Endometrium (tissue), 2 donors: Measurements from ENCODE around the gene POLR1H.
"Not testable (repeated sequence)": the region's sequence is repeated elsewhere in the genome, so short reads cannot be mapped to it uniquely, and the experiment has no call there.

Experiments used
- FAIRE-seq: peaks from 2 replicates; lab custom pipeline; 2012; peaks lifted over from hg19 to GRCh38; lab: Jason Lieb, UNC
- donor health status: control.
- donor health status: control.

Gene POLR1H, protein sequence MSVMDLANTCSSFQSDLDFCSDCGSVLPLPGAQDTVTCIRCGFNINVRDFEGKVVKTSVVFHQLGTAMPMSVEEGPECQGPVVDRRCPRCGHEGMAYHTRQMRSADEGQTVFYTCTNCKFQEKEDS

DNA sequence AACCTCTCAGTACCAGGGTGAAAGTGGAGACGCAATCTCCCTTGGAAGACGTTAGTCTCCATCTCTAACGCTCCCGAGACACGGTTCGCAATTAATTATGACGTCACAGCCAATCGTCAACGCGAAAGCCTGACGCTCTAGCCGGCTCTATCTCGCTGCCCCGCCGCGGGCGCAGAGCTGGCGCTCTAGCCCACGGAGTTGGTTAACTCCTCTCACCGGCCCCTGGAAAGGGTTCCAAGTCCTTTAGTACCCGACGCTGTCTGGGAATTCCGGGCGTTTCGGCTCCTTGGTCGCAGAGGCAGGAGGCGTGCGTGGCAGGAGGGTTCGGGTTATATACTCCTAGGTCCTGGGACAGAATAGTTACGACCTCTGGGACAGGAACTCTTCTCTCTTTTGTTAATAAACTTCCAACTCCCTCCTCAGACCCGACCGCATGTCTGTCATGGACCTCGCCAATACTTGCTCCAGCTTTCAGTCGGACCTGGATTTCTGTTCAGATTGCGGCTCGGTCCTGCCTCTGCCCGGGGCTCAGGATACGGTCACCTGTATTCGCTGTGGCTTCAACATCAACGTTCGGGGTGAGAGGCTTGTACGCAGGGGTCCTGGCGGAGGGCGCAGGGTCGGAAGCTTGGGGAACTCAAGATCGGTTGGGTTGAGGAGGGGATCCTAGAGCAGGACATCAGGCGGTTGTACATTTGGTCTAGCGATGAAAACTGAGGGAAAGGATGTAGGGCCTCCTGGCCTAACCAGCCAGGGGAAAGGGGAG is at the start of gene POLR1H:
Gene POLR1H (plus strand): TSS at position 174 of the 766 bp plus-strand sequence. CDS start 260 bp downstream, at position 434.
- FAIRE-seq = peak; percentile 61

DNA sequence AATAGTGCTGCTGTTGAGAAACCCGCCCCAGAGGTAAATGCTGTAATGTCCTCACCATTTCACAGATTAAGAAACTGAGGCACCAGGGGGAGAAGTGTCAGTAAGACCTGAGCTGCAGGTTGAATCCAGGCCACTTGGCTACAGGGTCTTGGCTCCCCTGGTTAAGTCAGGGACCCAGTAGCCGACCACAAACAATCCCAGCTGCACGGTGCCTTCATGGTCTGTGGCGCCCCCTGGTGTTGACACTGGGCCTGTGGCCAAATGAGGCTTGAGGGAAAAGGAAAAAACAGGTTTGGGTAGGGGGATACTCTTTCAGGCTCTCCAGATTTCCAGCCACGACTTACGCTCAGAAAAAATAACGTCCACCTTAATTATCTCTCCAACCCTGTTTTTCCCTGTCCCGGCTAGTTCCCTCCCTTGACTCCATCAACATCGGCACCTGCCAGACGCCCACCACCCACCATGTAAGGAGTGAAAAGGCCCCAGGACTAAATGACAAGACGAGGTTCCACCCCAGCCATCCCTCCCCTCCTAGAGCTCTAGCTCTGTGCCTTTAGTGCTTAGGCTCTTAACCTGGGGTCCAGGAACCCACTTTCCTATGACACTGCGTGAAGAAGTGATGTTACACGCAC is 47.7 kb upstream of the POLR1H start:
- no peak for FAIRE-seq

GRCh38 chr6:30019819-30020218 is 41.2 kb upstream of the POLR1H start:
- no peak for FAIRE-seq

GRCh38 chr6:30020626-30021025 is 40.4 kb upstream of the POLR1H start:
- FAIRE-seq = no peak

DNA sequence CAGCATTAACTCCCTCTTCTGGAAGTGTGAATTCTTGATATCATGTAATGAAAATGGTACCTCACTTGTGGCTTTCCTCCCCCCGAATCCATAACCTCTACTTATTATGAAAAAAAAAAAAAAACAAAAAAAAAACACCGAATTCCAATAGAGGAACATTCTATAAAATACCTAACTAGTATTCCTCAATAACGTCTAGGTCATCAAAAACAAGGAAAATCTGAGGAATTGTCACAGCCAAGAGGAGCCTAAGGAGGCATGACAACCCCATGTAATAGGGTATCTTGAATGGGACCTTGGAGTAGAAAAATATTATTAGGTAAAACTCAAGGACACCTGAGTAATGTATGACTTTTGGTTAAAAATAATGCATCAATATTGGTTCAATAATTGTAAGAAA is 38.9 kb upstream of the POLR1H start:
- no peak for FAIRE-seq

DNA sequence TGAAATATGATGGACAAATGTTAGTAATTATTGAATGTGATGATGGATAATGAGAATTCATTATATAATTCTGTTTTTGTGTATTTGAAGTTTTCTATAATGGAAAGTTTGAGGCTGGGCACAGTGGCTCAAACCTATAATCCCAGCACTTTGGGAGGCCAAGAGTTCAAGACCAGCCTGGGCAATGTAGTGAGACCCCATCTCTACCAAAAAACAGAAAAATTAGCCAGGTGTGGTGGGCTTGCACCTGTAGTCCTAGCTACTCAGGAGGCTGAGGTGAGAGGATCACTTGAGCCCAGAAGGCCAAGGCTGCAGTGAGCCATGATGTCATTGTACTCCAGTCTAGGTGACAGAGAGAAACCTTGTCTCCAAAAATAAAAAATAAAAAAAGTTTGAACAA is 38.4 kb upstream of the POLR1H start:
- not testable (repeated sequence) for FAIRE-seq

GRCh38 chr6:30025186-30025585 is 35.9 kb upstream of the POLR1H start:
- FAIRE-seq = no peak

DNA sequence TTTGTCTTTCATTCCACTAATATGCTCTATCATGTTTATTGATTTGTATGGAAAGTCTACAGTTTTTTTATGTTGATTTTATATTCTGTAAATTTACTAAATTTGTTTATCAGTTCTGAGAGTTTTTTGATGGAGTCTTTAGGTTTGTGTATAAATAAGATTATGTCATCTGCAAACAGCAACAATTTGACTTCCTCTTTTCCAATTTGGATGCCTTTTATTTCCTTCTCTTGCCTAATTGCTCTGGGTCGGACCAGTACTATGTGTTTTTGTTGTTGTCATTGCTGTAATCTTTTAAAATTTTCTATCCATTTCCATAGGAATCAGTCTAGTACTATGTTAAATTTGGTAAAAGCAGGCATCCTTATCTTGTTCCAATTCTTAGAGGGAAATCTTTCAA is 31.5 kb upstream of the POLR1H start:
- no peak for FAIRE-seq

GRCh38 chr6:30031381-30031780 is 29.7 kb upstream of the POLR1H start:
- no peak for FAIRE-seq

- not testable (repeated sequence) for FAIRE-seq
Observed at GRCh38 chr6:30033440-30033839, 27.6 kb upstream of the POLR1H start.

DNA sequence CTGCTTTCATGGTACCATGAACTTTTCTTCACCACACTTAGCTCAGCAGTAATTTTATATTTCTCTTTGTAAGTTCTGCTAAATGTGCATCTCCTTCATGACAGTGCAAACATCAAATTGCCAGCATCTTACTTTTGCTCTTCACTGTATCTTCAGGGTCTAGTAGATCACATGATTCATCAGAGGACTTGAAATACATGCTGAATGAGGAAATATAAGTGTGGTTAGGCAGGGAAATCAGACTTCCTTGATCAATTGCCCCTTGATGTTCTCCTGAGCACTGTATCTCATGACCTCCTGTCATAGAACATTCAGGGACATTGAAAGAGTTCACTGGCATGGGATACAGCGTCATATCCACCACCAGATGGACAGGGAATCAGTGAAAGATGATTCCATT is 25.3 kb upstream of the POLR1H start:
- no peak for FAIRE-seq

DNA sequence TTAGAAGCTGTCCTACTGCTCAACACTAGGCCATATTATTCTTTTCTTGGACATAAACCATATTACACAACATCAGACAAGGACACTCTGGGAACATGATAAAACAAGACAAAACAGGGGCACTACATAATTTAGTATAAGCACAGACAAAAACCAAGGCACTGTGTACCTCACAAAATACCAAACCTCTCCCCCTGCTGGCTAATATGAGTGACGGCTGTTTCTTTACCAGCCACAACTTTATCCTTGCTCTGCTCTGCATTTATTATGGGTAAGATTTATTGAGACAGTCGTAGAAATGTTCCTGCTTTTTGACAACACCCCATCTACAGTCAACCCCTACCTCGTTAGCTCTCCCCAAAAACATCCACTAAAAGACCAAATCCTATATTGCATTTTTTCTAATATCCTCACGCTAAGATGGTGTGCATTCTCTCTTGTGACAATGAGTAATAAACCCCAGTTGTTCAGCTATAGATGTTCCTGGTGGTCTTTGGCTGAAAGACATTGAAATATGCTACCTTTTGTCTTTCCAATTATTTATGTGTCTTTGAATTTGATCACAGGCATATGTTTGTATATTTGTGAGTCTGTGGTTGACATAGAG is 23.8 kb upstream of the POLR1H start:
- FAIRE-seq = no peak

DNA sequence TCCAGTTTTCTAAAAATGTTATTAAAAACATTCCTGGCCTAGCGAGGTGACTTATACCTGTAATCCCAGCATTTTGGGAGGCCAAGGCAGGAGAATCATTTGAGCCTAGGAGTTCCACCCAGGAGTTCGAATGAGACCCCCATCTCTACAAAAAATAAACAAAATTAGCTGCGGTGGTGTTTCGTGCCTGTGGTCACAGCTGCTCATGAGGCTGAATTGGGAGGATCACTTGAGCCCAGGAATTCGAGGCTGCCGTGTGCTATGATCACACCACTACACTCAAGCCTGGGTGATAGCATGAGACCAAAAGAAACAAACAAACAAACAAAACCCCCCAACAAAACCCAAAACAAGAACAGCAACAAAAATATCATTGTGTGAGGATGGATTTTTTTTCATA is 19.8 kb upstream of the POLR1H start:
- no peak for FAIRE-seq

DNA sequence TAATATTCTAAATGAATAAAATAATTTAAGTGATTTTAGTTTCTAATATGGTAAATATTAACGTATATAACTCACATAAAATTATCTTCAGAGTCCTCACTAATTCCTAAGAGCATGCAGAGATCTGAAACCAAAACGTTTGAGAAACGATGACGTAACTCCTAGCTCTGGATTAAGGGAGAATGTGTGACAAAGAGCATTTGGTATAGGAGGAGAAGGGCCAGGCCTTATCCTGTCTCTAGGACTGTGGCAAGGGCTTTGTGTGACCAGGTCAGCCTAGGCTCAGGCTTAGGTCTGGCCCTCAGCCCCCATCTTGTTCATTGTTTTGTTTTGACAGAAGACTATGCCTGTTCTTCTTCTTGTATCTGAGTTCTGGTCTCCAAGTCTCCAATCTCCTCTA is 19.2 kb upstream of the POLR1H start:
- no peak for FAIRE-seq

- no peak for FAIRE-seq
Observed at GRCh38 chr6:30042476-30042875, 18.6 kb upstream of the POLR1H start.

DNA sequence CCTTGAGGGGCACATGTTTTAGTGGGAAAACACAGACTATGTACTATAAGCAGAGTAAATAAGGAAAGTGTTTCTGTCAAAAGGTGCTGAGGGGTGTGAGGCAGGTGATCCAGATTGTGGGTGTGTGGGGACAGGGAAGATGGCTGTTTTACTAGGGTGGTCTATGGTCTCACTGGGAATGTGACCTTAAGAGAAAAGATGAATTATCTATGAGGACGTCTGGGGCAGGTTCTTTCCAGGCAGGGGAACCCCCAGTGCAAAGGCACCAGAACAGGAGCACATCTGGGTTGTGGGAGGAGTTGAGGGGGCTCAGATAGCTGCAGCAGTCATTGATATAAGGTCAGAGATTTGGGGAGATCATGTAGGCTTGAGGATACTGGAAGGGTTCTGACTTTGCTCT is 18.2 kb upstream of the POLR1H start:
- no peak for FAIRE-seq

DNA sequence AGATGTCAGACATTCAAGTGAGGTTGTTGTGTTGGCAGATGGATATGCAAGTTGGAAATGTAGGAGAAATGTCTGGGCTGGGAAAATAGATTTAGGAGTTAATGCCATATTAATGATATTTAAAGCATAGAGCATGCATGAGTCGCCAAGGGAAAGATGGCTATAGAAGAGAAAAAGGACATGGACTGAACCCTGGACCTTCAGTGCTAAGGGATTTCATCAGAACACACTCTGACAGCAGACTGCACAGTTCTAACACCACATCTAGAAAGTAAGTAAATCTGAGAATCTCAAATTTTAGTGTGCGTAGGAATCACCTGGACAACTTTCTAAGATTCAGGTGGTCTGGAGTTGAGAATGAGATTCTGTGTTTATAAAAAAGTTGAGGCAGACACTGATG is 17.3 kb upstream of the POLR1H start:
- FAIRE-seq = no peak

GRCh38 chr6:30044630-30045029 is 16.4 kb upstream of the POLR1H start:
- no peak for FAIRE-seq

DNA sequence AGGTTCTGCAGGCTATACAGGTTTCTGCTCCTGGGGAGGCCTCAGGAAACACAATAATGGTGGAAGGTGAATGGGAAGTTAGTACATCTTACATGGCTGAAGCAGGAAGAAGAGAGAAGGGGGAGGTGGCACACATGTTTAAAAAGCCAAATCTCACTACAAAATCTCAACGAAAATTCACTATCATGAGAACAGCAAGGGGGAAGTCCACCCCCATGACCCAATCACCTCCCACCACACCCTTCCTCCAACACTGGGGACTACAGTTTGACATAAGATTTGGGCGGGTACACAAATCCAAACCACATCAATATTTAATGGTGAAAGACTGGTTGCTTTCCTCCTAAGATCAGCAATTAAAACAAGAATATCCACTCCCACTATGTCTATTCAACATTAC is 13.8 kb upstream of the POLR1H start:
- no peak for FAIRE-seq

DNA sequence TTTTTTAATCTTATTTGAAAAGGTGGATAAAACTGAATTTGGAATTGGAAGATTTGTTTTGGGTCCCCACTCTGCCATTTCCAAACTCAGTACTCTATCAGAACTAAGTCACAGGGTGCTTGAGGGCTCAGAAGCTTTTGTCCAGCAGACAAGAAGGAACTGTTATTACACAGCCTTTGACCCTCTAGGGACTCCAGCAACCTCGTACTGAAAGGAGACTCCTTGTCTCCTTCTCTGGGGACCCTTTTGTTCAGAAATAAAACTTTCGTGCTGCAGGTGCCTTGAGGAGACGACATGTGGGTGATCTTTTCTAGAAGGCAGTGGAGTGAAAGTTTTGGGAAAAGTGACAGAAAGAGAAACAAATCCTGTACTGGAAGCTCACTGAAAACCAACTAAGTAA is 7.4 kb upstream of the POLR1H start:
- no peak for FAIRE-seq

GRCh38 chr6:30055513-30055912 is 5.6 kb upstream of the POLR1H start:
- no peak for FAIRE-seq

DNA sequence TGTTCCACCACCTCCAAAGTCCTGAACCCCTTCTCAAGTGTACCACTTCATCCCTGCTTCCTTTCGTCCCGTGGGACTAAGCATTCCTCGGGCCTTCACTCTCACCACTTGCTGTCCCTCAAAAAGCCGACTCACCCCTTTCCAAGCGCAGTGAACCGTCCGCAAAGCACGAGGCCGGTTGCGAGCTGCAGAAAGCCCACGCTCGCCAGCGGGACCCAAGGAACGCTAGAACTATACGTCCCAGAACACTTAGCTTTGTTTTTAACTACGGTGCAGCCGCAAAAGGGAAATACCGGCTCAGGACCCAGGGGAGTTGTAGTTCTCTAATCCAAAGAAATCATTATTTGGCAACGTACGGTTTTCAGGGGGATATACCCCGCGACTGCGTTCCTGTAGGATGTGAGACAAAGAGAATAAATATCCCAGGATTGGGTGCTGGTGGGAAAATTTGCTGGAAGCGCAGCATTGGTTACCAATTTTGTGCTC is 416 bp upstream of the POLR1H start:
- FAIRE-seq = no peak

DNA sequence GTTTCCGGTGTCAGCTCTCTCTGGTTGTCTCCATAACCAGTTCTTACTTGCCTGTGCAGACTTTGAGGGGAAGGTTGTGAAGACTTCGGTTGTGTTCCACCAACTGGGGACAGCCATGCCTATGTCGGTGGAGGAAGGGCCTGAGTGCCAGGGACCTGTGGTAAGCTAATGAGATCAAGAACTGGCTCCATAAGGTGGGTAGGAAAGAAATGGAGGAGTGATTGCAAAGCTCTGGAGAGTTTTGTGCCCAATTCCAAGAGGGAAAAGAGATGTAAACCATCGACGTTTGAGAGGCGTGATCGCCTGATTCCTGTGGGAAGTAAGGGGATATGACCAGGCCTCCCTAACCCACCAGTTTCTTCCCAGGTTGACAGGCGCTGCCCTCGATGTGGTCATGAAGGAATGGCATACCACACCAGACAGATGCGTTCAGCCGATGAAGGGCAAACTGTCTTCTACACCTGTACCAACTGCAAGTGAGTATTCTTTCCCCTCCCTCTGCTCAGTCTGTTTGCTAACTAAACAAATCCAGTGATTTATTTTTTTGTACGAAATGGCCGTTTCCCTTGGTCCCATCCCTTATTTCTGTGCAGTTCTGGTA is 893 bp downstream of the POLR1H start:
- FAIRE-seq = no peak
